Neuronal stem cell (in vitro differentiated cells): ENCODE data around the gene ZNF827.

ENCODE experiments used
- DNase-seq: peaks from one replicate; pipeline ENCODE4 v3.0.0-alpha.2; 2013; ENCODE audit warnings: low spot score
- H2AFZ ChIP-seq: one replicate; pipeline ENCODE4 v1.6.1; 2013; ENCODE audit warnings: mild to moderate bottlenecking, low read length, inconsistent platforms
- H2AK5ac ChIP-seq: 2 replicates; pipeline ENCODE4 v1.6.1; 2013; ENCODE audit warnings: low read depth, mild to moderate bottlenecking, inconsistent platforms, low read length, moderate library complexity, mixed read lengths
- H2BK120ac ChIP-seq: 2 replicates; pipeline ENCODE4 v1.6.1; 2013; ENCODE audit warnings: low read depth, mild to moderate bottlenecking, inconsistent platforms, low read length, moderate library complexity, mixed read lengths
- H2BK12ac ChIP-seq: one replicate; pipeline ENCODE4 v1.6.1; 2013; ENCODE audit warnings: low read length, inconsistent platforms
- H2BK15ac ChIP-seq: 2 replicates; pipeline ENCODE4 v1.6.1; 2013; ENCODE audit warnings: mild to moderate bottlenecking, low read length, inconsistent platforms, mixed read lengths
- H2BK5ac ChIP-seq: one replicate; pipeline ENCODE4 v1.6.1; 2013; ENCODE audit warnings: inconsistent platforms, mild to moderate bottlenecking, low read length, moderate library complexity
- H3K14ac ChIP-seq: one replicate; pipeline ENCODE4 v1.6.1; 2013; ENCODE audit warnings: low read length, inconsistent platforms
- H3K18ac ChIP-seq: 2 replicates; pipeline ENCODE4 v1.6.1; 2013; ENCODE audit warnings: low read length, inconsistent platforms
- H3K23ac ChIP-seq: 2 replicates; pipeline ENCODE4 v1.6.1; 2013; ENCODE audit warnings: low read depth, mild to moderate bottlenecking, mixed read lengths, low read length, inconsistent platforms; ENCODE audit not compliant: poor library complexity
- H3K27ac ChIP-seq: replicated peaks from 3 replicates; pipeline ENCODE4 v1.5.1; 2013; ENCODE audit warnings: low read length, inconsistent platforms
- H3K27me3 ChIP-seq, 3 experiments: 2 replicates each; pipeline ENCODE4 v1.6.1; 2013; ENCODE audit warnings: low read length in 3 of 3, mild to moderate bottlenecking in 2 of 3, inconsistent platforms in 1 of 3, low read depth in 1 of 3, mixed read lengths in 1 of 3, moderate library complexity in 1 of 3; ENCODE audit not compliant: control insufficient read depth in 3 of 3, insufficient read depth in 3 of 3
- H3K36me3 ChIP-seq, 2 donors: replicated peaks in 1 of 2; 2 replicates each; pipeline ENCODE4 v1.6.1; 2013; ENCODE audit warnings: low read length in 2 of 2; ENCODE audit not compliant: control insufficient read depth in 2 of 2, insufficient read depth in 2 of 2
- H3K4ac ChIP-seq: 2 replicates; pipeline ENCODE4 v1.6.1; 2013; ENCODE audit warnings: inconsistent platforms, mild to moderate bottlenecking, low read length, moderate library complexity
- H3K4me1 ChIP-seq, 2 donors: 1 replicate in 1 of 2; 2 replicates in 1 of 2; pipeline ENCODE4 v1.6.1; 2013; ENCODE audit warnings: low read length in 2 of 2, low read depth in 1 of 2; ENCODE audit not compliant: control insufficient read depth in 2 of 2, insufficient read depth in 1 of 2
- H3K4me2 ChIP-seq: one replicate; pipeline ENCODE4 v1.6.1; 2013; ENCODE audit warnings: mild to moderate bottlenecking, low read length, inconsistent platforms; ENCODE audit not compliant: insufficient read depth, poor library complexity, severe bottlenecking
- H3K4me3 ChIP-seq, 2 donors: 2 replicates each; pipeline ENCODE4 v1.5.1; 2013; ENCODE audit warnings: low read length in 2 of 2, mild to moderate bottlenecking in 2 of 2, inconsistent platforms in 1 of 2, moderate library complexity in 1 of 2
- H3K79me1 ChIP-seq: one replicate; pipeline ENCODE4 v1.6.1; 2013; ENCODE audit warnings: low read depth, mild to moderate bottlenecking, inconsistent platforms, low read length, moderate library complexity
- H3K9ac ChIP-seq: one replicate; pipeline ENCODE4 v1.6.1; 2013; ENCODE audit warnings: mild to moderate bottlenecking, low read depth, low read length, inconsistent platforms; ENCODE audit not compliant: poor library complexity
- H3K9me3 ChIP-seq, 2 donors: replicated peaks in 1 of 2; 2 replicates each; pipeline versions ENCODE3 to v1.6.1; 2013; ENCODE audit warnings: low read length in 2 of 2, mild to moderate bottlenecking in 2 of 2, inconsistent platforms in 1 of 2, low read depth in 1 of 2, mixed read lengths in 1 of 2, moderate library complexity in 1 of 2; ENCODE audit not compliant: control insufficient read depth in 2 of 2, insufficient read depth in 1 of 2
- H4K8ac ChIP-seq: one replicate; pipeline ENCODE4 v1.6.1; 2013; ENCODE audit warnings: low read depth, mild to moderate bottlenecking, inconsistent platforms, low read length, moderate library complexity
- H4K91ac ChIP-seq: one replicate; pipeline ENCODE4 v1.6.1; 2013; ENCODE audit warnings: low read length, low read depth, mild to moderate bottlenecking, inconsistent platforms; ENCODE audit not compliant: poor library complexity
- WGBS, 2 donors: extraction: QIAGEN DNeasy Blood & Tissue Kit; methylation state at CpG; one replicate each; pipeline ENCODE4 v1.1.7; 2013; ENCODE audit warnings: missing lambda C conversion rate in 2 of 2, mixed read lengths in 1 of 2; ENCODE audit not compliant: insufficient read length in 2 of 2, insufficient replicate concordance in 1 of 2; ENCODE audit errors: extremely low coverage in 2 of 2; 5-methylcytosine and 5-hydroxymethylcytosine counted together

Gene ZNF827

GRCh38 chr4:145881989-145882388 lies 56.6 kb downstream of the ZNF827 start:
- Histone ChIP-seq H3K27me3 (no peaks in the 10 kb centered on the region), H3K36me3 (peaks cover 5 to 85% of the 10 kb centered on the region in 2 donors), H3K4ac (no peak overlapping the region), H3K18ac (no peak overlapping the region), H2AFZ (no peak overlapping the region), H3K4me3 (no peak overlapping the region), H3K9me3 (no peaks in the 10 kb centered on the region), H2BK15ac (no peak overlapping the region), H4K91ac (no peak overlapping the region), H3K9ac (no peak overlapping the region), H3K4me2 (no peak overlapping the region), H3K27ac (no peak overlapping the region), H4K8ac (no peak overlapping the region), H3K4me1 (peaks cover 7 to 11% of the 10 kb centered on the region in 2 donors), H3K23ac (no peak overlapping the region), H2BK120ac (no peak overlapping the region), H2AK5ac (no peak overlapping the region), H2BK5ac (no peak overlapping the region), H3K14ac (no peak overlapping the region), H2BK12ac (no peak overlapping the region), H3K79me1 (no peaks in the 10 kb centered on the region)
- WGBS, 2 donors = no CpG with 5 or more reads among the region's 8 CpGs
- no peak for DNase-seq

DNA sequence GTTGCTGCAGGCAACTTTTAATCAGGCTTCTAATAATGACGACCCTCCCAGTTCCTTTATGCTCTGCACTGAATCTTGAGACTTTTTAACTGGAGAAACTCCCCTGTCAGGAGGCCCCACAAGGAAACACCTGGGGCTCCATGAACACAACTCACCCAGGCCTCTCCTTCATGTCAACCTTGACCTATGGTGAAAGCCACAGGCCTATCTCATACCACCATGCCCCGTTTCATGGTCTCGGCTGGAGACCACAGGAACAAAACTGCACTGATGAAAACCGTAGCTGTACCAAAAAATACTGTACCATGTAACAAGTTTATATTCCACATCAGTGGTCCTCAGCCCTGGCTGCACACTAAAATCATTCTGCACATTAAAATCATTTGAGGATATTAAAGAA lies 57.0 kb downstream of the ZNF827 start:
- no peak overlapping the region for H2AK5ac ChIP-seq
- no peak for DNase-seq
- no peak overlapping the region for H3K4ac ChIP-seq
- no peak overlapping the region for H3K23ac ChIP-seq
- no peak overlapping the region for H3K4me2 ChIP-seq
- H3K27me3 ChIP-seq = no peaks in the 10 kb centered on the region
- no peak overlapping the region for H2BK12ac ChIP-seq
- no peaks in the 10 kb centered on the region for H3K79me1 ChIP-seq
- no peak overlapping the region for H2BK15ac ChIP-seq
- H3K9ac ChIP-seq = no peak overlapping the region
- H2BK5ac ChIP-seq = no peak overlapping the region
- H3K4me1 ChIP-seq = peaks cover 7 to 11% of the 10 kb centered on the region in 2 donors
- no peak overlapping the region for H3K27ac ChIP-seq
- no peak overlapping the region for H3K18ac ChIP-seq
- H3K4me3 ChIP-seq = no peak overlapping the region
- H4K8ac ChIP-seq = no peak overlapping the region
- H3K36me3 ChIP-seq = peaks cover 5 to 85% of the 10 kb centered on the region in 2 donors
- no peak overlapping the region for H2AFZ ChIP-seq
- no peak overlapping the region for H2BK120ac ChIP-seq
- WGBS, 2 donors = no CpG with 5 or more reads among the region's 4 CpGs
- H3K14ac ChIP-seq = no peak overlapping the region
- no peaks in the 10 kb centered on the region for H3K9me3 ChIP-seq
- H4K91ac ChIP-seq = no peak overlapping the region

GRCh38 chr4:145880355-145880960 lies 58.2 kb downstream of the ZNF827 start:
- H3K36me3 ChIP-seq = peaks cover 2 to 86% of the 10 kb centered on the region in 2 donors

DNA sequence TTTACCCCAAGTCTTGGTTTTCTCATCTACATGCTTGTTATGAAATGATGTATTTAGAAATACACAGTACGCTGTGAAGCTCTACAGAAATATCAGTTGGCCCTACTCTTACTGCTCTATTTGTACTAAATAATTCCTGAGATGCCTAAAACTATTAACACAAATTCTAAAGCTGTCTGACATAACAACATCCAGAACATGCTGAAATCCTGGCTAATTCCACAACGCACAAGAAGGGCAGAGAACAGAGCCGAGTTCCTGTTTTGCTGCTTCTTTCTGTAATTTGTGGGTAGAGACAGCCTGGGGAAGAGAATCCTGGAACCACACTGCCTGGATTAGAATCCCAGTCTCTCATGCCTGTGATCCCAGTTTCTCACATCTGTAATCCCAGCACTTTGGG lies 59.0 kb downstream of the ZNF827 start:
- Histone ChIP-seq H4K8ac (no peak overlapping the region), H3K23ac (no peak overlapping the region), H3K9me3 (no peaks in the 10 kb centered on the region), H3K9ac (no peak overlapping the region), H3K27ac (no peak overlapping the region), H3K4ac (no peak overlapping the region), H3K4me2 (no peak overlapping the region), H3K27me3 (no peaks in the 10 kb centered on the region), H2BK12ac (no peak overlapping the region), H3K18ac (no peak overlapping the region), H4K91ac (no peak overlapping the region), H3K4me3 (no peak overlapping the region), H2AFZ (no peak overlapping the region), H3K36me3 (peaks cover 2 to 85% of the 10 kb centered on the region in 2 donors), H3K14ac (no peak overlapping the region), H2BK5ac (no peak overlapping the region), H2BK15ac (no peak overlapping the region), H3K79me1 (no peaks in the 10 kb centered on the region), H2AK5ac (no peak overlapping the region), H2BK120ac (no peak overlapping the region), H3K4me1 (peaks cover 3 to 11% of the 10 kb centered on the region in 2 donors)
- WGBS, 2 donors = no CpG with 5 or more reads among the region's 3 CpGs
- DNase-seq = no peak

More at GRCh38 chr4:145880355-145880960, 58.2 kb downstream of the ZNF827 start:
- H2BK120ac ChIP-seq = no peak overlapping the region
- H3K9ac ChIP-seq = no peak overlapping the region
- peaks cover 3 to 11% of the 10 kb centered on the region in 2 donors for H3K4me1 ChIP-seq
- WGBS, 2 donors = no CpG with 5 or more reads among the region's 9 CpGs
- no peaks in the 10 kb centered on the region for H3K9me3 ChIP-seq
- H3K14ac ChIP-seq = no peak overlapping the region
- H3K27me3 ChIP-seq = no peaks in the 10 kb centered on the region
- no peaks in the 10 kb centered on the region for H3K79me1 ChIP-seq
- no peak for DNase-seq
- no peak overlapping the region for H3K23ac ChIP-seq
- H3K4ac ChIP-seq = no peak overlapping the region
- no peak overlapping the region for H4K91ac ChIP-seq
- no peak overlapping the region for H2BK5ac ChIP-seq
- no peak overlapping the region for H2BK12ac ChIP-seq
- no peak overlapping the region for H3K27ac ChIP-seq
- no peak overlapping the region for H2AFZ ChIP-seq
- no peak overlapping the region for H4K8ac ChIP-seq
- no peak overlapping the region for H3K4me2 ChIP-seq
- no peak overlapping the region for H2BK15ac ChIP-seq
- H3K18ac ChIP-seq = no peak overlapping the region
- H2AK5ac ChIP-seq = no peak overlapping the region
- no peak overlapping the region for H3K4me3 ChIP-seq
